Measurements from ENCODE around the gene VOPP1.

Gene VOPP1

GRCh38 chr7:55593515-55594318 lies 21.4 kb upstream of the VOPP1 start:
- Histone ChIP-seq H3K27ac (ENCODE audit: low read depth, low read length) (no peak overlapping the region), H3K36me3 (ENCODE audit: control insufficient read depth in 1 of 2, insufficient read depth in 2 of 2, low read length in 2 of 2) (no peaks in the 10 kb centered on the region), H3K4me3 (ENCODE audit: low read depth in 1 of 2, low read length in 2 of 2) (no peak overlapping the region), H3K27me3 (ENCODE audit: control insufficient read depth in 1 of 2, insufficient read depth in 2 of 2, low read length in 2 of 2) (no peaks in the 10 kb centered on the region), H3K9ac (ENCODE audit: low read depth in 1 of 2, low read length in 2 of 2) (no peak overlapping the region), H3K4me1 (ENCODE audit: control insufficient read depth in 1 of 2, insufficient read depth in 2 of 2, low read length in 2 of 2) (no peaks in the 10 kb centered on the region), H3K9me3 (ENCODE audit: control insufficient read depth in 1 of 2, low read length in 2 of 2) (no peaks in the 10 kb centered on the region)

GRCh38 chr7:55593172-55593514 lies 20.8 kb upstream of the VOPP1 start:
- no peak overlapping the region for H3K9ac ChIP-seq (ENCODE audit: low read depth in 1 of 2, low read length in 2 of 2)
- no peaks in the 10 kb centered on the region for H3K4me1 ChIP-seq (ENCODE audit: control insufficient read depth in 1 of 2, insufficient read depth in 2 of 2, low read length in 2 of 2)
- H3K4me3 ChIP-seq (ENCODE audit: low read depth in 1 of 2, low read length in 2 of 2): no peak overlapping the region
- H3K27me3 ChIP-seq (ENCODE audit: control insufficient read depth in 1 of 2, insufficient read depth in 2 of 2, low read length in 2 of 2): no peaks in the 10 kb centered on the region
- no peaks in the 10 kb centered on the region for H3K36me3 ChIP-seq (ENCODE audit: control insufficient read depth in 1 of 2, insufficient read depth in 2 of 2, low read length in 2 of 2)
- no peak overlapping the region for H3K27ac ChIP-seq (ENCODE audit: low read depth, low read length)
- H3K9me3 ChIP-seq (ENCODE audit: control insufficient read depth in 1 of 2, low read length in 2 of 2): no peaks in the 10 kb centered on the region

GRCh38 chr7:55592492-55592891 lies 20.2 kb upstream of the VOPP1 start:
- no peaks in the 10 kb centered on the region for H3K9me3 ChIP-seq (ENCODE audit: control insufficient read depth in 1 of 2, low read length in 2 of 2)
- no peak overlapping the region for H3K9ac ChIP-seq (ENCODE audit: low read depth in 1 of 2, low read length in 2 of 2)
- no peak overlapping the region for H3K4me3 ChIP-seq (ENCODE audit: low read depth in 1 of 2, low read length in 2 of 2)
- H3K27me3 ChIP-seq (ENCODE audit: control insufficient read depth in 1 of 2, insufficient read depth in 2 of 2, low read length in 2 of 2): no peaks in the 10 kb centered on the region
- no peaks in the 10 kb centered on the region for H3K4me1 ChIP-seq (ENCODE audit: control insufficient read depth in 1 of 2, insufficient read depth in 2 of 2, low read length in 2 of 2)
- H3K27ac ChIP-seq (ENCODE audit: low read depth, low read length): no peak overlapping the region
- no peaks in the 10 kb centered on the region for H3K36me3 ChIP-seq (ENCODE audit: control insufficient read depth in 1 of 2, insufficient read depth in 2 of 2, low read length in 2 of 2)

GRCh38 chr7:55591282-55591931 lies 19.1 kb upstream of the VOPP1 start:
- no peaks in the 10 kb centered on the region for H3K4me1 ChIP-seq (ENCODE audit: control insufficient read depth in 1 of 2, insufficient read depth in 2 of 2, low read length in 2 of 2)
- H3K36me3 ChIP-seq (ENCODE audit: control insufficient read depth in 1 of 2, insufficient read depth in 2 of 2, low read length in 2 of 2): no peaks in the 10 kb centered on the region
- no peaks in the 10 kb centered on the region for H3K9me3 ChIP-seq (ENCODE audit: control insufficient read depth in 1 of 2, low read length in 2 of 2)
- H3K9ac ChIP-seq (ENCODE audit: low read depth in 1 of 2, low read length in 2 of 2): no peak overlapping the region
- no peaks in the 10 kb centered on the region for H3K27me3 ChIP-seq (ENCODE audit: control insufficient read depth in 1 of 2, insufficient read depth in 2 of 2, low read length in 2 of 2)
- no peak overlapping the region for H3K27ac ChIP-seq (ENCODE audit: low read depth, low read length)
- no peak overlapping the region for H3K4me3 ChIP-seq (ENCODE audit: low read depth in 1 of 2, low read length in 2 of 2)

- H3K4me3 ChIP-seq (ENCODE audit: low read depth in 1 of 2, low read length in 2 of 2): no peak overlapping the region
- H3K9ac ChIP-seq (ENCODE audit: low read depth in 1 of 2, low read length in 2 of 2): no peak overlapping the region
- H3K27ac ChIP-seq (ENCODE audit: low read depth, low read length): no peak overlapping the region
- no peaks in the 10 kb centered on the region for H3K9me3 ChIP-seq (ENCODE audit: control insufficient read depth in 1 of 2, low read length in 2 of 2)
- H3K27me3 ChIP-seq (ENCODE audit: control insufficient read depth in 1 of 2, insufficient read depth in 2 of 2, low read length in 2 of 2): no peaks in the 10 kb centered on the region
- H3K4me1 ChIP-seq (ENCODE audit: control insufficient read depth in 1 of 2, insufficient read depth in 2 of 2, low read length in 2 of 2): no peaks in the 10 kb centered on the region
- no peaks in the 10 kb centered on the region for H3K36me3 ChIP-seq (ENCODE audit: control insufficient read depth in 1 of 2, insufficient read depth in 2 of 2, low read length in 2 of 2)
Observed at GRCh38 chr7:55590517-55591281, 18.4 kb upstream of the VOPP1 start.

GRCh38 chr7:55589905-55590304 lies 17.6 kb upstream of the VOPP1 start:
- no peaks in the 10 kb centered on the region for H3K9me3 ChIP-seq (ENCODE audit: control insufficient read depth in 1 of 2, low read length in 2 of 2)
- H3K27ac ChIP-seq (ENCODE audit: low read depth, low read length): no peak overlapping the region

GRCh38 chr7:55588976-55589604 lies 16.8 kb upstream of the VOPP1 start:
- Histone ChIP-seq H3K27ac (ENCODE audit: low read depth, low read length) (no peak overlapping the region), H3K9me3 (ENCODE audit: control insufficient read depth in 1 of 2, low read length in 2 of 2) (no peaks in the 10 kb centered on the region), H3K4me3 (ENCODE audit: low read depth in 1 of 2, low read length in 2 of 2) (no peak overlapping the region), H3K9ac (ENCODE audit: low read depth in 1 of 2, low read length in 2 of 2) (no peak overlapping the region), H3K4me1 (ENCODE audit: control insufficient read depth in 1 of 2, insufficient read depth in 2 of 2, low read length in 2 of 2) (no peaks in the 10 kb centered on the region), H3K27me3 (ENCODE audit: control insufficient read depth in 1 of 2, insufficient read depth in 2 of 2, low read length in 2 of 2) (no peaks in the 10 kb centered on the region), H3K36me3 (ENCODE audit: control insufficient read depth in 1 of 2, insufficient read depth in 2 of 2, low read length in 2 of 2) (no peaks in the 10 kb centered on the region)

More at GRCh38 chr7:55589905-55590304, 17.6 kb upstream of the VOPP1 start:
- no peaks in the 10 kb centered on the region for H3K27me3 ChIP-seq (ENCODE audit: control insufficient read depth in 1 of 2, insufficient read depth in 2 of 2, low read length in 2 of 2)
- H3K4me3 ChIP-seq (ENCODE audit: low read depth in 1 of 2, low read length in 2 of 2): no peak overlapping the region
- no peaks in the 10 kb centered on the region for H3K4me1 ChIP-seq (ENCODE audit: control insufficient read depth in 1 of 2, insufficient read depth in 2 of 2, low read length in 2 of 2)
- no peak overlapping the region for H3K9ac ChIP-seq (ENCODE audit: low read depth in 1 of 2, low read length in 2 of 2)
- no peaks in the 10 kb centered on the region for H3K36me3 ChIP-seq (ENCODE audit: control insufficient read depth in 1 of 2, insufficient read depth in 2 of 2, low read length in 2 of 2)

- Histone ChIP-seq H3K4me3 (ENCODE audit: low read depth in 1 of 2, low read length in 2 of 2) (no peak overlapping the region), H3K4me1 (ENCODE audit: control insufficient read depth in 1 of 2, insufficient read depth in 2 of 2, low read length in 2 of 2) (no peaks in the 10 kb centered on the region), H3K36me3 (ENCODE audit: control insufficient read depth in 1 of 2, insufficient read depth in 2 of 2, low read length in 2 of 2) (no peaks in the 10 kb centered on the region), H3K9me3 (ENCODE audit: control insufficient read depth in 1 of 2, low read length in 2 of 2) (no peaks in the 10 kb centered on the region), H3K27ac (ENCODE audit: low read depth, low read length) (no peak overlapping the region), H3K9ac (ENCODE audit: low read depth in 1 of 2, low read length in 2 of 2) (no peak overlapping the region), H3K27me3 (ENCODE audit: control insufficient read depth in 1 of 2, insufficient read depth in 2 of 2, low read length in 2 of 2) (no peaks in the 10 kb centered on the region)
Observed at GRCh38 chr7:55588379-55588699, 16.0 kb upstream of the VOPP1 start.

GRCh38 chr7:55587687-55588378 lies 15.5 kb upstream of the VOPP1 start:
- Histone ChIP-seq H3K4me3 (ENCODE audit: low read depth in 1 of 2, low read length in 2 of 2) (no peak overlapping the region), H3K36me3 (ENCODE audit: control insufficient read depth in 1 of 2, insufficient read depth in 2 of 2, low read length in 2 of 2) (no peaks in the 10 kb centered on the region), H3K9ac (ENCODE audit: low read depth in 1 of 2, low read length in 2 of 2) (no peak overlapping the region), H3K4me1 (ENCODE audit: control insufficient read depth in 1 of 2, insufficient read depth in 2 of 2, low read length in 2 of 2) (no peaks in the 10 kb centered on the region), H3K9me3 (ENCODE audit: control insufficient read depth in 1 of 2, low read length in 2 of 2) (no peaks in the 10 kb centered on the region), H3K27ac (ENCODE audit: low read depth, low read length) (no peak overlapping the region), H3K27me3 (ENCODE audit: control insufficient read depth in 1 of 2, insufficient read depth in 2 of 2, low read length in 2 of 2) (no peaks in the 10 kb centered on the region)

Measured in duodenal mucosa (tissue), 2 donors.